BJ (cell line): ENCODE data around the gene TUBGCP2. TPM values are rescaled to one million over a fixed set of nuclear protein-coding genes. Genes with fewer than 3 reads are reported as not detected.

ENCODE experiments used
- CTCF ChIA-PET: fragments of 350-600 bp; formaldehyde crosslinking; extraction: SDS; loops from one replicate; lab custom pipeline; 2021; ENCODE audit warnings: antibody characterized with exemption, inconsistent platforms; lab: Yijun Ruan, JAX
- POLR2A ChIA-PET: fragments of 300-600 bp; sonication (Branson Sonifier 250); formaldehyde crosslinking; extraction: SDS; loops from one replicate; lab custom pipeline; 2021; ENCODE audit warnings: antibody characterized with exemption; lab: Charles Lee
- DNase-seq: peaks from one replicate; pipeline ENCODE4 v3.0.0-alpha.2; 2011; ENCODE audit warnings: low read depth
- H3K27me3 ChIP-seq: 2 replicates; pipeline ENCODE4 v1.6.0; 2011; ENCODE audit warnings: low read length; ENCODE audit not compliant: control insufficient read depth, insufficient read depth
- H3K36me3 ChIP-seq: 2 replicates; pipeline ENCODE4 v1.5.1; 2011; ENCODE audit warnings: low read length; ENCODE audit not compliant: control insufficient read depth, insufficient read depth
- H3K4me3 ChIP-seq: 2 replicates; pipeline ENCODE4 v1.5.1; 2011; ENCODE audit warnings: low read depth, mild to moderate bottlenecking, control low read depth, low read length
- CTCF ChIP-seq: IDR thresholded peaks from 2 replicates; pipeline ENCODE4 v1.5.1; 2011; ENCODE audit warnings: low read depth, mild to moderate bottlenecking, control low read depth, inconsistent platforms, low read length, moderate library complexity; ENCODE audit not compliant: insufficient read depth
- polyA plus RNA-seq: library from polyadenylated mRNA; depleted of rRNA; stranded (reverse); fragments of >200 nt; gene quantifications from 2 replicates; pipeline ENCODE4 v1.2.3, GENCODE V29; 2011

The TUBGCP2 gene
- polyA plus RNA-seq, 1 experiment = 55.8 TPM

GRCh38 chr10:133289761-133290160 is 18.9 kb downstream of the TUBGCP2 start:
- DNase-seq = no peak
- POLR2A ChIA-PET = no interaction called here
- Histone ChIP-seq H3K36me3 (peaks cover 43% of the 10 kb centered on the region), H3K27me3 (no peaks in the 10 kb centered on the region), H3K4me3 (no peak overlapping the region)
- TF ChIP-seq CTCF = no peak
- CTCF ChIA-PET = no interaction called here

GRCh38 chr10:133287832-133288500 is 20.7 kb downstream of the TUBGCP2 start:
- no peak for DNase-seq
- CTCF ChIA-PET = interaction anchor here (1.0 kb wide), 1 partner anchor 10 kb away, joined by 3 read pairs; no protein-coding TSS in a partner anchor
- POLR2A ChIA-PET = no interaction called here

GRCh38 chr10:133286366-133286765 is 22.3 kb downstream of the TUBGCP2 start:
- Histone ChIP-seq H3K4me3 (no peak overlapping the region), H3K27me3 (no peaks in the 10 kb centered on the region), H3K36me3 (peaks cover 65% of the 10 kb centered on the region)
- no peak for TF ChIP-seq CTCF
- ChIA-PET CTCF (no interaction called here), POLR2A (no interaction called here)
- DNase-seq = no peak

More at GRCh38 chr10:133287832-133288500, 20.7 kb downstream of the TUBGCP2 start:
- Histone ChIP-seq H3K27me3 (no peaks in the 10 kb centered on the region), H3K36me3 (peaks cover 56% of the 10 kb centered on the region), H3K4me3 (no peak overlapping the region)
- TF ChIP-seq CTCF = no peak

GRCh38 chr10:133285217-133285616 is 23.5 kb downstream of the TUBGCP2 start:
- POLR2A ChIA-PET = no interaction called here
- H3K27me3 ChIP-seq = no peaks in the 10 kb centered on the region
- TF ChIP-seq CTCF = no peak
- H3K36me3 ChIP-seq = peaks cover 66% of the 10 kb centered on the region
- no peak overlapping the region for H3K4me3 ChIP-seq
- no peak for DNase-seq
- CTCF ChIA-PET = interaction anchor here (0.9 kb wide), 1 partner anchor 8 kb away, joined by 3 read pairs; no protein-coding TSS in a partner anchor

- POLR2A ChIA-PET = no interaction called here
- H3K4me3 ChIP-seq = no peak overlapping the region
- no peak for TF ChIP-seq CTCF
- H3K27me3 ChIP-seq = no peaks in the 10 kb centered on the region
- H3K36me3 ChIP-seq = peaks cover 64% of the 10 kb centered on the region
- no peak for DNase-seq
- CTCF ChIA-PET = interaction anchor here (0.7 kb wide), 2 partner anchors 14 to 840 kb away, joined by 3 read pairs; no protein-coding TSS in a partner anchor
Observed at GRCh38 chr10:133283931-133284330, 24.7 kb downstream of the TUBGCP2 start.
